IPS DF 6.9 (cell line): Measurements from ENCODE around the gene ZNF397.
A peak's percentile ranks its signal among the peaks of the same experiment; 100 is the strongest.
"Not testable (repeated sequence)": the region's sequence is repeated elsewhere in the genome, so short reads cannot be mapped to it uniquely, and the experiment has no call there.

ENCODE experiments used
- DNase-seq: peaks from one replicate; pipeline ENCODE4 v3.0.0-alpha.2; 2013; ENCODE audit warnings: low read depth, low spot score
- H3K27ac ChIP-seq: one replicate; pipeline ENCODE4 v1.5.1; 2013; ENCODE audit warnings: low read length, control low read depth
- H3K27me3 ChIP-seq: 2 replicates; pipeline ENCODE4 v1.6.1; 2013; ENCODE audit warnings: mild to moderate bottlenecking, low read length; ENCODE audit not compliant: control insufficient read depth, insufficient read depth
- H3K36me3 ChIP-seq: 2 replicates; pipeline ENCODE4 v1.6.1; 2013; ENCODE audit warnings: low read length; ENCODE audit not compliant: control insufficient read depth, insufficient read depth
- H3K4me1 ChIP-seq: 2 replicates; pipeline ENCODE4 v1.6.1; 2013; ENCODE audit warnings: low read length; ENCODE audit not compliant: control insufficient read depth, insufficient read depth
- H3K4me3 ChIP-seq: 2 replicates; pipeline ENCODE4 v1.5.1; 2013; ENCODE audit warnings: mild to moderate bottlenecking, low read length
- H3K9me3 ChIP-seq: 2 replicates; pipeline ENCODE4 v1.6.1; 2013; ENCODE audit warnings: low read length, inconsistent platforms; ENCODE audit not compliant: control insufficient read depth, insufficient read depth
- WGBS: extraction: QIAGEN DNeasy Blood & Tissue Kit; methylation state at CpG from one replicate; pipeline ENCODE4 v1.1.7; 2013; ENCODE audit warnings: mixed read lengths, missing lambda C conversion rate; ENCODE audit not compliant: insufficient read length, insufficient coverage; 5-methylcytosine and 5-hydroxymethylcytosine counted together

The ZNF397 gene

GRCh38 chr18:35240664-35241447, at the start of gene ZNF397:
ZNF397 (plus strand) TSS chr18:35241034; CDS start chr18:35242471, 1,437 bp downstream.
- Histone ChIP-seq H3K4me3 (peak within 1 kb of the TSS; percentile 80), H3K27ac (no peak within 1 kb of the TSS)
- WGBS: no CpG with 5 or more reads among the region's 60 CpGs

GRCh38 chr18:35191698-35192025, 49.2 kb upstream of the ZNF397 start:
- WGBS: no CpG with 5 or more reads among the region's 5 CpGs
- H3K4me1 ChIP-seq: peaks cover 2% of the 10 kb centered on the region; the same call in 1 of the 2 replicates
- no peak for DNase-seq
- no peak overlapping the region for H3K4me3 ChIP-seq
- no peaks in the 10 kb centered on the region for H3K9me3 ChIP-seq
- no peaks in the 10 kb centered on the region; the same call in 1 of the 2 replicates for H3K36me3 ChIP-seq
- no peaks in the 10 kb centered on the region for H3K27me3 ChIP-seq
- no peak overlapping the region for H3K27ac ChIP-seq

More at GRCh38 chr18:35240664-35241447, at the start of gene ZNF397:
- Histone ChIP-seq H3K4me1 (no peaks in the 10 kb centered on the region), H3K27me3 (no peaks in the 10 kb centered on the region), H3K36me3 (peaks cover 13% of the 10 kb centered on the region; the same call in 1 of the 2 replicates), H3K9me3 (no peaks in the 10 kb centered on the region)
- peak; percentile 87 for DNase-seq

DNA sequence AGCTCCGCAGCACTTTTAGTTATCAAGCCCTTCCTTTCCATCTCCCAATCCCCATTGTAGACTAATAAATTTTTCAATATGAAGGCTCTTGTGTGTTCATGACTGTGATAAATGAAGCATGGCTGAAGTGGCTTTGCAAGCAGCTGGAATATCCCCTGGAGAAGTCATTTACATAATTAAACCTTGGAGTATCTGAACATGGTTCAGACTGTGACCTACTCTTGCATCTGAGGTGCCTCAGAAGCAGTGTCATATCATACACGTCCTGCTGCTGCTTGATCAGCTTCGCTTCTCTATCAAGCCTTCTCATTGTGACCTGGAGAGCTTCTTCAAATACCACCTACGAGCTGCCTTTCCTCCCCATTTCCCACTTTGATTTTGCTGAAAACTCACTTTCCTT, 48.4 kb upstream of the ZNF397 start:
- no CpG with 5 or more reads among the region's 4 CpGs for WGBS
- Histone ChIP-seq H3K27ac (no peak overlapping the region), H3K36me3 (no peaks in the 10 kb centered on the region; the same call in 1 of the 2 replicates), H3K27me3 (no peaks in the 10 kb centered on the region), H3K4me3 (no peak overlapping the region), H3K9me3 (no peaks in the 10 kb centered on the region), H3K4me1 (peaks cover 2% of the 10 kb centered on the region; the same call in 1 of the 2 replicates)
- DNase-seq: no peak

GRCh38 chr18:35193316-35193715, 47.5 kb upstream of the ZNF397 start:
- H3K9me3 ChIP-seq: no peaks in the 10 kb centered on the region
- H3K27ac ChIP-seq: no peak overlapping the region
- no peak overlapping the region for H3K4me3 ChIP-seq
- no CpG with 5 or more reads among the region's 1 CpG for WGBS
- H3K4me1 ChIP-seq: peaks cover 2% of the 10 kb centered on the region; the same call in 1 of the 2 replicates
- H3K27me3 ChIP-seq: no peaks in the 10 kb centered on the region
- no peak for DNase-seq
- no peaks in the 10 kb centered on the region; the same call in 1 of the 2 replicates for H3K36me3 ChIP-seq

DNA sequence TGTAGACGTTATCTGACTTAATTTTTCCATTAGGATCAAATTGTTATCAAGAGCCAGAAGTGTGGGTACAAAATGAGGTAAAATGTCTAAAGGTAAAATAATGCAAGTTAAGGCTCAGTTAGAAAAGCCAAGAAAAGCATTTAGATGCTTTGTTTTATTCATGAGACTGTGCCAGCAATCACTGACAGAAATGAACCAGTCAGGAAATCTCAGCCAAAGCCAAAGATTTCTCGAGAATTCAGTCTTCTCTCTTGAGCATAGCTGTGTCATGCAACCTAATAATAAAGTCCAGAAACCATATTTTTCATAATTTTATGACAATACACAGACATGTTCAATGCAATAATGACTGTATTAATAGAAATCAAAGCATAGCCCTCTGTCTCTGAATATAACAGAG, 43.5 kb upstream of the ZNF397 start:
- Histone ChIP-seq H3K4me3 (no peak overlapping the region), H3K36me3 (no peaks in the 10 kb centered on the region; the same call in 1 of the 2 replicates), H3K9me3 (no peaks in the 10 kb centered on the region), H3K27me3 (no peaks in the 10 kb centered on the region), H3K4me1 (no peaks in the 10 kb centered on the region; the same call in 1 of the 2 replicates), H3K27ac (no peak overlapping the region)
- no CpG with 5 or more reads among the region's 2 CpGs for WGBS
- no peak for DNase-seq

GRCh38 chr18:35201256-35201931, 39.4 kb upstream of the ZNF397 start:
- DNase-seq: no peak
- Histone ChIP-seq H3K4me1 (no peaks in the 10 kb centered on the region), H3K36me3 (no peaks in the 10 kb centered on the region), H3K4me3 (no peak overlapping the region), H3K27ac (no peak overlapping the region), H3K27me3 (no peaks in the 10 kb centered on the region), H3K9me3 (no peaks in the 10 kb centered on the region)
- no CpG with 5 or more reads among the region's 5 CpGs for WGBS

DNA sequence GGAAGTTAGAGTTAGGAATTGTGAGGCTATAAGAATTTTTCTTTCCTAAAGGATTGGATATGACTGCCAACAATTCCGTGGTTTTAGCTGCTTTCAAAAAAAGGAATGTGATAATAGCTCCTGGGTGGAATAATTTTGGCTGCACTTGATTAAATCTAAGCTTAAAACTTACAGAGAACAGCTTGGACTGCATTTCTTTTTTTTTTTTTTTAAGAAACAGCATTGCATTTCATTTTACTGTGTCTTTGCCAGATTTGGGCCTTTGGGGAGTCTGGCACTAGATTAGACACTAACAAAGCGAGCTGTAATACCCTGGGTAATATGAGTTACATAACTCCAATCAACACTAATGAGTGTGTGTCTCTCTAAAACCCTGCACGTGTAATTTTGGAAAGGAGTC, 37.8 kb upstream of the ZNF397 start:
- DNase-seq: no peak
- no peak overlapping the region for H3K4me3 ChIP-seq
- no CpG with 5 or more reads among the region's 3 CpGs for WGBS

DNA sequence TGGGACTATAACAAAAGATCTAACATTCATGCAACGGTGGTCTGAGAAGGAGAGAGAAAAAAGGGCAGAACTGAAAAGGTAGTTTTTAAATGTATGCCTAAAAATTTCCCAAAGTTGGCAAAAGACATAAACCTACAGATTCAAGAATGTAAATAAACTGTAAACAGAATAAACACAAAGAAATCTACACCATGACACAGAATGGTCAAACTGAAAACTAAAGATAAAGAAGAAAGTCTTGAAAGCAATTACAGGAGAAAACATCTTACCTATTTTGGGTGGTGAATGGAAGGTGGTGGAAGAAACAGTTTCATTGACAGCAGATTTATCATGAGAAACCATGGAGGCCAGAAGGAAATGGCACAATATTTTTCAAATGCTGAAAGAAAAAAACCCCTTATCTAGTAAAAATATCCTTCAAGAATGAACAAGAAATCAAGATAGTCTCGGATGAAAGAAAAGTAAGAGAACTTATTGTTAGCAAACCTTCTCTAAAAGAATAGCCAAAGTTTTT, 35.6 kb upstream of the ZNF397 start:
- no peaks in the 10 kb centered on the region for H3K9me3 ChIP-seq
- WGBS: no CpG with 5 or more reads among the region's 2 CpGs

More for the DNA sequence above, 37.8 kb upstream of the ZNF397 start:
- H3K9me3 ChIP-seq: no peaks in the 10 kb centered on the region
- H3K27me3 ChIP-seq: no peaks in the 10 kb centered on the region
- no peaks in the 10 kb centered on the region for H3K36me3 ChIP-seq
- no peak overlapping the region for H3K27ac ChIP-seq
- H3K4me1 ChIP-seq: no peaks in the 10 kb centered on the region

DNA sequence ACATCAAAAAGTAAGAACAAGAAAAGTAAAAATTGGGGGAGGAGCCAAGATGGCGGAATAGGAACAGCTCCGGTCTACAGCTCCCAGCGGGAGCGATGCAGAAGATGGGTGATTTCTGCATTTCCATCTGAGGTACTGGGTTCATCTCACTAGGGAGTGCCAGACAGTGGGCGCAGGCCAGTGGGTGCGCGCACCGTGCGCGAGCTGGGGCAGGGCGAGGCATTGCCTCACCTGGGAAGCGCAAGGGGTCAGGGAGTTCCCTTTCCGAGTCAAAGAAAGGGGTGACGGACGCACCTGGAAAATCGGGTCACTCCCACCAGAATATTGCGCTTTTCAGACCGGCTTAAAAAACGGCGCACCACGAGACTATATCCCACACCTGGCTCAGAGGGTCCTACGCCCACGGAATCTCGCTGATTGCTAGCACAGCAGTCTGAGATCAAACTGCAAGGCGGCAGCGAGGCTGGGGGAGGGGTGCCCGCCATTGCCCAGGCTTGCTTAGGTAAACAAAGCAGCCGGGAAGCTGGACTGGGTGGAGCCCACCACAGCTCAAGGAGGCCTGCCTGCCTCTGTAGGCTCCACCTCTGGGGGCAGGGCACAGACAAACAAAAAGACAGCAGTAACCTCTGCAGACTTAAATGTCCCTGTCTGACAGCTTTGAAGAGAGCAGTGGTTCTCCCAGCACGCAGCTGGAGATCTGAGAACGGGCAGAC, 34.9 kb upstream of the ZNF397 start:
- not testable (repeated sequence) for H3K36me3 ChIP-seq, H3K4me1 ChIP-seq, H3K27ac ChIP-seq, H3K4me3 ChIP-seq, DNase-seq, H3K27me3 ChIP-seq, H3K9me3 ChIP-seq
- WGBS: no CpG with 5 or more reads among the region's 30 CpGs

More for the DNA sequence above, 35.6 kb upstream of the ZNF397 start:
- H3K4me3 ChIP-seq: no peak overlapping the region
- H3K27ac ChIP-seq: no peak overlapping the region
- DNase-seq: no peak
- H3K36me3 ChIP-seq: no peaks in the 10 kb centered on the region
- no peaks in the 10 kb centered on the region for H3K4me1 ChIP-seq
- H3K27me3 ChIP-seq: no peaks in the 10 kb centered on the region

GRCh38 chr18:35215026-35215425, 25.8 kb upstream of the ZNF397 start:
- no CpG with 5 or more reads among the region's 1 CpG for WGBS

More at GRCh38 chr18:35215026-35215425, 25.8 kb upstream of the ZNF397 start:
- Histone ChIP-seq H3K9me3 (no peaks in the 10 kb centered on the region), H3K27ac (no peak overlapping the region), H3K27me3 (no peaks in the 10 kb centered on the region), H3K4me1 (peaks cover 1% of the 10 kb centered on the region; the same call in 1 of the 2 replicates), H3K4me3 (no peak overlapping the region), H3K36me3 (no peaks in the 10 kb centered on the region)
- no peak for DNase-seq
